Prostate gland (tissue), 2 donors: Measurements from ENCODE around the gene LSAMP. TPM values are rescaled to one million over a fixed set of nuclear protein-coding genes. Genes with fewer than 3 reads are reported as not detected.

Source experiments
- DNase-seq: peaks from one replicate; pipeline ENCODE4 v3.0.0-alpha.2; 2019; ENCODE audit warnings: low spot score
- H3K27ac ChIP-seq, 2 donors: fragments of 200-600 bp; sonication (generic); 2 replicates each; pipeline ENCODE4 v1.5.1; 2017 to 2019
- H3K27me3 ChIP-seq: fragments of 200-600 bp; sonication (generic); replicated peaks from 2 replicates; pipeline ENCODE4 v1.5.1; 2019; ENCODE audit not compliant: insufficient read depth
- H3K36me3 ChIP-seq, 2 donors: fragments of 200-600 bp; sonication (generic); 1 replicate in 1 of 2; 2 replicates in 1 of 2; pipeline versions ENCODE4 v1.5.1 to v1.8.1; 2017 to 2019
- H3K4me1 ChIP-seq: fragments of 200-600 bp; sonication (generic); replicated peaks from 2 replicates; pipeline ENCODE4 v1.5.1; 2019
- H3K4me3 ChIP-seq, 2 donors: fragments of 200-600 bp; sonication (generic); 2 replicates each; pipeline ENCODE4 v1.5.1; 2017 to 2019
- H3K9me3 ChIP-seq: fragments of 200-600 bp; sonication (generic); 2 replicates; pipeline ENCODE4 v1.5.1; 2017
- CTCF ChIP-seq, 4 experiments: fragments of 200-600 bp in 2 of 4; fragments of 450-650 bp in 2 of 4; sonication (generic) in 2 of 4; IDR thresholded peaks; 1 replicate in 3 of 4; 2 replicates in 1 of 4; pipeline ENCODE4 v1.5.1; 2016 to 2019; ENCODE audit warnings: antibody characterized with exemption in 4 of 4, mild to moderate bottlenecking in 2 of 4, moderate library complexity in 2 of 4
- POLR2A ChIP-seq: fragments of 450-650 bp; IDR thresholded peaks from one replicate; pipeline ENCODE4 v1.6.1; 2016; ENCODE audit warnings: antibody characterized with exemption, mild to moderate bottlenecking
- POLR2AphosphoS5 ChIP-seq: sonication (generic); formaldehyde crosslinking; IDR thresholded peaks from one replicate; pipeline ENCODE4 v1.6.1; 2017; ENCODE audit warnings: antibody characterized with exemption
- WGBS: methylation state at CpG from one replicate; pipeline ENCODE4 v1.1.5; 2018; 5-methylcytosine and 5-hydroxymethylcytosine counted together
- intact Hi-C: fragments of 100-400 bp; cut with DNase I; formaldehyde crosslinking; loops from one replicate; pipeline ENCODE4 v1.14.2; 2022
- total RNA-seq, 2 donors: library from RNA; depleted of rRNA; stranded (reverse); fragments of >200 nt; gene quantifications; one replicate each; pipeline ENCODE4 v1.1.0, GENCODE V29; 2016

The LSAMP gene
- total RNA-seq, 2 donors from 2014 or later = 15.4 to 38.0 TPM

GRCh38 chr3:116200956-116201690 lies 244.2 kb downstream of the LSAMP start:
- 56% methylated on average over 5 of the region's 5 CpGs for WGBS

GRCh38 chr3:116199063-116199462 lies 246.2 kb downstream of the LSAMP start:
- intact Hi-C loops = no loop called here
- Histone ChIP-seq H3K27ac (no peak overlapping the region), H3K9me3 (no peaks in the 10 kb centered on the region), H3K4me3 (no peak overlapping the region), H3K36me3 (no peaks in the 10 kb centered on the region), H3K27me3 (no peaks in the 10 kb centered on the region), H3K4me1 (no peaks in the 10 kb centered on the region)
- DNase-seq = no peak
- WGBS = 78% methylated on average over 2 of the region's 2 CpGs
- TF ChIP-seq POLR2AphosphoS5 (no peak), POLR2A (no peak), CTCF (IDR thresholded peaks at IDR 0.05) (no peak)

More at GRCh38 chr3:116200956-116201690, 244.2 kb downstream of the LSAMP start:
- DNase-seq = no peak
- Histone ChIP-seq H3K27ac (no peak overlapping the region), H3K9me3 (no peaks in the 10 kb centered on the region), H3K4me3 (no peak overlapping the region), H3K27me3 (no peaks in the 10 kb centered on the region), H3K36me3 (no peaks in the 10 kb centered on the region), H3K4me1 (no peaks in the 10 kb centered on the region)
- intact Hi-C loops = no loop called here
- TF ChIP-seq POLR2AphosphoS5 (no peak), CTCF (IDR thresholded peaks at IDR 0.05) (no peak), POLR2A (no peak)

- intact Hi-C loops = no loop called here
- Histone ChIP-seq H3K27ac (no peak overlapping the region), H3K4me1 (no peaks in the 10 kb centered on the region), H3K27me3 (no peaks in the 10 kb centered on the region), H3K9me3 (no peaks in the 10 kb centered on the region), H3K4me3 (no peak overlapping the region), H3K36me3 (no peaks in the 10 kb centered on the region)
- 16% methylated on average over 2 of the region's 2 CpGs for WGBS
- no peak for DNase-seq
- TF ChIP-seq POLR2A (no peak), POLR2AphosphoS5 (no peak), CTCF (IDR thresholded peaks at IDR 0.05) (no peak)
These were observed 247.2 kb downstream of the LSAMP start for GRCh38 chr3:116198087-116198486.

- intact Hi-C loops = no loop called here
- H3K27ac ChIP-seq = no peak overlapping the region
- no peaks in the 10 kb centered on the region for H3K4me1 ChIP-seq
- no peak overlapping the region for H3K4me3 ChIP-seq
- no peaks in the 10 kb centered on the region for H3K9me3 ChIP-seq
- TF ChIP-seq POLR2AphosphoS5 (no peak), CTCF (IDR thresholded peaks at IDR 0.05) (no peak), POLR2A (no peak)
- H3K27me3 ChIP-seq = no peaks in the 10 kb centered on the region
- no peak for DNase-seq
- 81% methylated on average over 1 of the region's 1 CpG for WGBS
- no peaks in the 10 kb centered on the region for H3K36me3 ChIP-seq
These were observed 252.8 kb downstream of the LSAMP start for GRCh38 chr3:116192464-116192863.

- intact Hi-C loops = no loop called here
- Histone ChIP-seq H3K4me1 (no peaks in the 10 kb centered on the region), H3K9me3 (no peaks in the 10 kb centered on the region), H3K36me3 (no peaks in the 10 kb centered on the region), H3K4me3 (no peak overlapping the region), H3K27me3 (no peaks in the 10 kb centered on the region), H3K27ac (no peak overlapping the region)
- WGBS = 87% methylated on average over 2 of the region's 2 CpGs
- DNase-seq = no peak
- no peak for TF ChIP-seq POLR2A
- no peak for TF ChIP-seq POLR2AphosphoS5
- no peak for TF ChIP-seq CTCF (IDR thresholded peaks at IDR 0.05)
These were observed 253.9 kb downstream of the LSAMP start for GRCh38 chr3:116191409-116191808.
